Measurements from ENCODE around the gene FBXL4. TPM values are rescaled to one million over a fixed set of nuclear protein-coding genes. Genes with fewer than 3 reads are reported as not detected.

FBXL4 gene
- total and polyA plus RNA-seq, 2 of the 8 experiments (the other 6 are each of a cell fraction or from before 2014, with no cell fraction given) = 6.9 to 13.8 TPM

- TF ChIP-seq CHD7 (IDR thresholded peaks at IDR 0.05; ENCODE audit: insufficient replicate concordance, low read length) (no peak), PHF8 (conservative IDR thresholded peaks at IDR 0.05; ENCODE audit: low read depth, low read length) (no peak), YY1 (IDR thresholded peaks at IDR 0.05; ENCODE audit: low read depth, low read length) (no peak), SP1 (IDR thresholded peaks at IDR 0.05; ENCODE audit: low read depth, low read length) (no peak), TBP (IDR thresholded peaks at IDR 0.05; ENCODE audit: low read depth, low read length) (no peak), NRF1 (IDR thresholded peaks at IDR 0.05; ENCODE audit: low read depth, low read length) (no peak), CREB1 (IDR thresholded peaks at IDR 0.05) (no peak), MAX (IDR thresholded peaks at IDR 0.05) (no peak), POLR2A (IDR thresholded peaks at IDR 0.05; ENCODE audit: control extremely low read depth in 1 of 2, low read depth in 2 of 2, low read length in 2 of 2) (no peak), POU5F1 (IDR thresholded peaks at IDR 0.05; ENCODE audit: low read depth, low read length) (no peak), EGR1 (IDR thresholded peaks at IDR 0.05; ENCODE audit: borderline replicate concordance, low read depth, low read length) (no peak), CTBP2 (IDR thresholded peaks at IDR 0.05; ENCODE audit: borderline replicate concordance, insufficient read depth, insufficient read length, low read length) (no peak)
These were observed 101.7 kb downstream of the FBXL4 start (continued) for GRCh38 chr6:98846021-98846380.

All from H1 (cell line).